H9 (cell line): ENCODE results near the gene YAE1. TPM values are rescaled to one million over a fixed set of nuclear protein-coding genes. Genes with fewer than 3 reads are reported as not detected.

Experiments
- DNase-seq: peaks from one replicate; pipeline ENCODE4 v3.0.0-alpha.2; 2017
- H2AFZ ChIP-seq: one replicate; pipeline ENCODE4 v1.6.1; 2013; ENCODE audit warnings: mild to moderate bottlenecking, low read length, control low read depth, moderate library complexity
- H2AK5ac ChIP-seq: 2 replicates; pipeline ENCODE4 v1.6.1; 2013; ENCODE audit warnings: low read length, control low read depth, mixed read lengths; ENCODE audit not compliant: insufficient read length
- H2BK120ac ChIP-seq: one replicate; pipeline ENCODE4 v1.6.1; 2013; ENCODE audit warnings: low read depth, mild to moderate bottlenecking, low read length, control low read depth, inconsistent platforms; ENCODE audit not compliant: poor library complexity, severe bottlenecking
- H2BK12ac ChIP-seq: 2 replicates; pipeline ENCODE4 v1.6.1; 2013; ENCODE audit warnings: low read length, control low read depth, mixed read lengths, low read depth; ENCODE audit not compliant: insufficient read length
- H2BK15ac ChIP-seq: 2 replicates; pipeline ENCODE4 v1.6.1; 2013; ENCODE audit warnings: low read depth, low read length, control low read depth
- H2BK20ac ChIP-seq: one replicate; pipeline ENCODE4 v1.6.1; 2013; ENCODE audit warnings: low read depth, mild to moderate bottlenecking, low read length, control low read depth, inconsistent platforms; ENCODE audit not compliant: poor library complexity, severe bottlenecking
- H2BK5ac ChIP-seq: 2 replicates; pipeline ENCODE4 v1.6.1; 2013; ENCODE audit warnings: low read length, control low read depth, mixed read lengths; ENCODE audit not compliant: insufficient read length
- H3K14ac ChIP-seq: 2 replicates; pipeline ENCODE4 v1.6.1; 2013; ENCODE audit warnings: low read length, control low read depth; ENCODE audit not compliant: insufficient read depth
- H3K18ac ChIP-seq: 2 replicates; pipeline ENCODE4 v1.6.1; 2013; ENCODE audit warnings: low read depth, mild to moderate bottlenecking, mixed read lengths, low read length, control low read depth; ENCODE audit not compliant: insufficient read length
- H3K23ac ChIP-seq: 2 replicates; pipeline ENCODE4 v1.6.1; 2013; ENCODE audit warnings: low read length, control low read depth, mixed read lengths, low read depth; ENCODE audit not compliant: insufficient read length
- H3K23me2 ChIP-seq: 2 replicates; pipeline ENCODE4 v1.6.1; 2013; ENCODE audit warnings: low read depth, mild to moderate bottlenecking, mixed read lengths, low read length, control low read depth; ENCODE audit not compliant: insufficient read length, poor library complexity, severe bottlenecking
- H3K27ac ChIP-seq: 2 replicates; pipeline ENCODE4 v1.5.1; 2013; ENCODE audit warnings: low read length, control low read depth, mixed read lengths, low read depth; ENCODE audit not compliant: insufficient read length
- H3K27me3 ChIP-seq: 2 replicates; pipeline ENCODE4 v1.6.1; 2013; ENCODE audit warnings: low read length, control low read depth, inconsistent platforms; ENCODE audit not compliant: insufficient read depth
- H3K4ac ChIP-seq: 2 replicates; pipeline ENCODE4 v1.6.1; 2013; ENCODE audit warnings: low read depth, mild to moderate bottlenecking, control low read depth, inconsistent platforms, low read length, moderate library complexity
- H3K4me1 ChIP-seq: 2 replicates; pipeline ENCODE4 v1.6.1; 2013; ENCODE audit warnings: low read length, control low read depth, inconsistent platforms; ENCODE audit not compliant: insufficient read depth
- H3K4me2 ChIP-seq: 2 replicates; pipeline ENCODE4 v1.6.1; 2013; ENCODE audit warnings: low read length, control low read depth, mixed read lengths; ENCODE audit not compliant: insufficient read length, insufficient read depth
- H3K56ac ChIP-seq: 2 replicates; pipeline ENCODE4 v1.6.1; 2013; ENCODE audit warnings: low read depth, mild to moderate bottlenecking, mixed read lengths, low read length, control low read depth; ENCODE audit not compliant: insufficient read length
- H3K79me1 ChIP-seq: 2 replicates; pipeline ENCODE4 v1.6.1; 2013; ENCODE audit warnings: low read depth, mild to moderate bottlenecking, moderate library complexity, low read length, control low read depth, inconsistent platforms; ENCODE audit not compliant: insufficient read depth, poor library complexity, severe bottlenecking
- H3K79me2 ChIP-seq: 2 replicates; pipeline ENCODE4 v1.6.1; 2013; ENCODE audit warnings: low read length, control low read depth, inconsistent platforms; ENCODE audit not compliant: insufficient read depth
- H3K9ac ChIP-seq: 2 replicates; pipeline ENCODE4 v1.6.1; 2013; ENCODE audit warnings: low read length, control low read depth, mixed read lengths; ENCODE audit not compliant: insufficient read length; ENCODE audit errors: extremely low read depth
- H3K9me3 ChIP-seq: one replicate; pipeline ENCODE4 v1.6.1; 2013; ENCODE audit warnings: low read depth, low read length, inconsistent platforms; ENCODE audit not compliant: control insufficient read depth
- H3T11ph ChIP-seq: one replicate; pipeline ENCODE4 v1.6.1; 2013; ENCODE audit warnings: mild to moderate bottlenecking, low read length, control low read depth, inconsistent platforms
- H4K20me1 ChIP-seq: one replicate; pipeline ENCODE4 v1.6.1; 2013; ENCODE audit not compliant: control insufficient read depth, insufficient read length, insufficient read depth
- H4K5ac ChIP-seq: 2 replicates; pipeline ENCODE4 v1.6.1; 2013; ENCODE audit warnings: low read depth, mild to moderate bottlenecking, mixed read lengths, low read length, control low read depth; ENCODE audit not compliant: insufficient read length
- H4K8ac ChIP-seq: replicated peaks from 2 replicates; pipeline ENCODE4 v1.6.1; 2013; ENCODE audit warnings: low read length, control low read depth, mixed read lengths, low read depth; ENCODE audit not compliant: insufficient read length
- H4K91ac ChIP-seq: 2 replicates; pipeline ENCODE4 v1.6.1; 2013; ENCODE audit warnings: low read depth, mild to moderate bottlenecking, moderate library complexity, mixed read lengths, low read length, control low read depth; ENCODE audit not compliant: insufficient read length
- H3K27ac Mint-ChIP-seq, 3 experiments: 2 replicates in 2 of 3; 3 replicates in 1 of 3; pipeline ENCODE4 v1.8.0; 2020 to 2021; ENCODE audit warnings: mixed read lengths in 3 of 3, mild to moderate bottlenecking in 1 of 3, moderate library complexity in 1 of 3
- H3K27me3 Mint-ChIP-seq: 2 replicates; pipeline ENCODE4 v1.8.0; 2021; ENCODE audit warnings: low read depth, mild to moderate bottlenecking, moderate library complexity, mixed read lengths
- H3K36me3 Mint-ChIP-seq, 3 experiments: 2 replicates in 2 of 3; 3 replicates in 1 of 3; pipeline ENCODE4 v1.8.0; 2020 to 2021; ENCODE audit warnings: low read depth in 3 of 3, mixed read lengths in 3 of 3; ENCODE audit not compliant: insufficient read depth in 1 of 3
- H3K4me1 Mint-ChIP-seq, 2 experiments: 2 replicates each; pipeline ENCODE4 v1.8.0; 2020; ENCODE audit warnings: mixed read lengths in 2 of 2
- H3K4me3 Mint-ChIP-seq, 2 experiments: 2 replicates in 1 of 2; 3 replicates in 1 of 2; pipeline ENCODE4 v1.8.0; 2020 to 2021; ENCODE audit warnings: mild to moderate bottlenecking in 2 of 2, mixed read lengths in 2 of 2, moderate library complexity in 1 of 2
- H3K9me3 Mint-ChIP-seq, 2 experiments: 2 replicates in 1 of 2; 3 replicates in 1 of 2; pipeline ENCODE4 v1.8.0; 2020; ENCODE audit warnings: mild to moderate bottlenecking in 2 of 2, mixed read lengths in 2 of 2, moderate library complexity in 1 of 2
- CTCF ChIP-seq: fragments of 200-600 bp; sonication (generic); conservative IDR thresholded peaks from 3 replicates; pipeline ENCODE4 v1.8.0; 2021; ENCODE audit warnings: antibody characterized with exemption, mild to moderate bottlenecking
- WGBS: extraction: QIAGEN DNeasy Blood & Tissue Kit; methylation state at CpG from one replicate; pipeline ENCODE4 v1.1.7; 2013; ENCODE audit warnings: missing lambda C conversion rate, low lambda C conversion rate, mixed read lengths; ENCODE audit not compliant: insufficient read length; ENCODE audit errors: extremely low coverage; 5-methylcytosine and 5-hydroxymethylcytosine counted together
- total RNA-seq: library from RNA; stranded (reverse); gene quantifications from 2 replicates; pipeline ENCODE4 v1.2.1, GENCODE V29; 2021

YAE1 gene
- total RNA-seq, 1 experiment from 2014 or later: 28.8 TPM

- no peaks in the 10 kb centered on the region for H3K79me1 ChIP-seq
- peaks cover 22 to 58% (median 55%) of the 10 kb centered on the region in 3 experiments for H3K36me3 Mint-ChIP-seq
- DNase-seq: no peak
- no peak overlapping the region for H3K14ac ChIP-seq
- H3K9me3 Mint-ChIP-seq: peaks cover 12 to 16% of the 10 kb centered on the region in 2 experiments
- no peak overlapping the region for H3K56ac ChIP-seq
- H3K27ac Mint-ChIP-seq: peak overlapping the region in 1 of 3 experiments; percentile 19; a peak in 1 of 7 replicates
- H3K27me3 Mint-ChIP-seq: no peaks in the 10 kb centered on the region
- H3K9ac ChIP-seq: no peak overlapping the region
- TF ChIP-seq CTCF: no peak
- no peaks in the 10 kb centered on the region for H3K27me3 ChIP-seq
- no peaks in the 10 kb centered on the region for H3K23me2 ChIP-seq
- no peak overlapping the region for H3K18ac ChIP-seq
- H4K91ac ChIP-seq: no peak overlapping the region
- H4K5ac ChIP-seq: no peak overlapping the region
- no peaks in the 10 kb centered on the region for H3K9me3 ChIP-seq
- H2BK120ac ChIP-seq: no peak overlapping the region
- no peak overlapping the region for H3K4me2 ChIP-seq
- no peak overlapping the region for H3K27ac ChIP-seq
- WGBS: no CpG with 5 or more reads among the region's 2 CpGs
- H3K4me1 ChIP-seq: no peaks in the 10 kb centered on the region
- no peaks in the 10 kb centered on the region for H3K79me2 ChIP-seq
- no peaks in the 10 kb centered on the region for H3K4me1 Mint-ChIP-seq
- H2BK5ac ChIP-seq: no peak overlapping the region
- H3T11ph ChIP-seq: no peak overlapping the region
- no peak overlapping the region for H2AK5ac ChIP-seq
- H3K23ac ChIP-seq: no peak overlapping the region
- H2BK15ac ChIP-seq: no peak overlapping the region
- H4K8ac ChIP-seq: no peak overlapping the region
- H2BK12ac ChIP-seq: no peak overlapping the region
- no peak overlapping the region for H2BK20ac ChIP-seq
- no peak overlapping the region for H3K4ac ChIP-seq
- H4K20me1 ChIP-seq: no peaks in the 10 kb centered on the region
- H3K4me3 Mint-ChIP-seq: no peak overlapping the region
- H2AFZ ChIP-seq: no peak overlapping the region
Measured at GRCh38 chr7:39574673-39575349, 8.6 kb downstream of the YAE1 start.
